Neural cell (in vitro differentiated cells): ENCODE results near the gene TRIM37. TPM values are rescaled to one million over a fixed set of nuclear protein-coding genes. Genes with fewer than 3 reads are reported as not detected.

Experiments used
- H2AFZ ChIP-seq: fragments of 200-600, 300-800 bp; sonication (generic), shearing (Covaris generic); 2 replicates; pipeline ENCODE4 v1.6.0; 2014; ENCODE audit warnings: low read depth, mild to moderate bottlenecking, antibody characterized with exemption, low read length, moderate library complexity
- H3F3A ChIP-seq: fragments of 200-600 bp; shearing (Covaris generic); 2 replicates; pipeline ENCODE4 v1.6.1; 2016; ENCODE audit warnings: mild to moderate bottlenecking, moderate library complexity, mixed read lengths, antibody characterized with exemption, low read length; ENCODE audit not compliant: insufficient read depth, poor library complexity, severe bottlenecking
- H3K27ac ChIP-seq: fragments of 200-600, 300-800 bp; sonication (generic), shearing (Covaris generic); 2 replicates; pipeline ENCODE4 v1.5.1; 2014; ENCODE audit warnings: mild to moderate bottlenecking, low read length, moderate library complexity
- H3K27me3 ChIP-seq: fragments of 300-800, 200-600 bp; sonication (generic), shearing (Covaris generic); 2 replicates; pipeline ENCODE4 v1.6.0; 2014; ENCODE audit warnings: mild to moderate bottlenecking, low read depth, low read length, moderate library complexity; ENCODE audit not compliant: insufficient read depth
- H3K36me3 ChIP-seq: fragments of 300-800, 200-600 bp; sonication (generic), shearing (Covaris generic); 2 replicates; pipeline ENCODE4 v1.5.1; 2014; ENCODE audit warnings: mild to moderate bottlenecking, antibody characterized with exemption, low read length, moderate library complexity; ENCODE audit not compliant: insufficient read depth
- H3K4me2 ChIP-seq: fragments of 300-800, 200-600 bp; sonication (generic), shearing (Covaris generic); 2 replicates; pipeline ENCODE4 v1.6.0; 2014; ENCODE audit warnings: mild to moderate bottlenecking, low read length
- H3K4me3 ChIP-seq: fragments of 300-800, 200-600 bp; sonication (generic), shearing (Covaris generic); 2 replicates; pipeline ENCODE4 v1.5.1; 2014; ENCODE audit warnings: mild to moderate bottlenecking, low read length, moderate library complexity
- H3K79me2 ChIP-seq: fragments of 200-600 bp; shearing (Covaris generic); replicated peaks from 2 replicates; pipeline ENCODE4 v1.6.0; 2014; ENCODE audit warnings: mild to moderate bottlenecking, low read length, moderate library complexity; ENCODE audit not compliant: insufficient read depth
- H3K9ac ChIP-seq: fragments of 300-800, 200-600 bp; sonication (generic), shearing (Covaris generic); 2 replicates; pipeline ENCODE4 v1.6.1; 2016; ENCODE audit warnings: mild to moderate bottlenecking, low read length, mixed read lengths
- H3K9me2 ChIP-seq: fragments of 200-600 bp; shearing (Covaris generic); 2 replicates; pipeline ENCODE4 v1.6.1; 2016; ENCODE audit warnings: mild to moderate bottlenecking, low read length, mixed read lengths; ENCODE audit not compliant: insufficient read depth
- H3K9me3 ChIP-seq: fragments of 200-600, 300-800 bp; sonication (generic), shearing (Covaris generic); 2 replicates; pipeline ENCODE4 v1.6.1; 2016; ENCODE audit warnings: mild to moderate bottlenecking, mixed run types, low read length, moderate library complexity, mixed read lengths
- H4K20me1 ChIP-seq: fragments of 200-600 bp; shearing (Covaris generic); 2 replicates; pipeline ENCODE4 v1.6.1; 2016; ENCODE audit warnings: mild to moderate bottlenecking, mixed run types; ENCODE audit not compliant: insufficient read depth
- EP300 ChIP-seq: fragments of 450-650 bp; conservative IDR thresholded peaks from 2 replicates; pipeline ENCODE4 v1.6.1; 2014; ENCODE audit warnings: antibody characterized with exemption, mild to moderate bottlenecking, moderate library complexity; ENCODE audit not compliant: poor library complexity, severe bottlenecking
- EZH2 ChIP-seq: fragments of 200-600, 300-800 bp; shearing (Covaris generic), sonication (generic); IDR thresholded peaks from 2 replicates; pipeline ENCODE4 v1.6.1; 2014; ENCODE audit warnings: antibody characterized with exemption, low read length, borderline replicate concordance, mild to moderate bottlenecking; ENCODE audit not compliant: insufficient read depth, poor library complexity, severe bottlenecking
- MXI1 ChIP-seq: fragments of 450-650 bp; conservative IDR thresholded peaks from 2 replicates; pipeline ENCODE4 v1.6.1; 2014; ENCODE audit warnings: antibody characterized with exemption, mild to moderate bottlenecking; ENCODE audit not compliant: poor library complexity, severe bottlenecking
- POLR2AphosphoS5 ChIP-seq: IDR thresholded peaks from 2 replicates; pipeline ENCODE4 v1.6.1; 2012
- RAD21 ChIP-seq: fragments of 450-650 bp; conservative IDR thresholded peaks from 2 replicates; pipeline ENCODE4 v1.6.1; 2014; ENCODE audit warnings: antibody characterized with exemption, mild to moderate bottlenecking, moderate library complexity
- SMC3 ChIP-seq: fragments of 450-650 bp; conservative IDR thresholded peaks from 2 replicates; pipeline ENCODE4 v1.6.1; 2014; ENCODE audit warnings: antibody characterized with exemption, mild to moderate bottlenecking, moderate library complexity; ENCODE audit not compliant: poor library complexity
- TAF1 ChIP-seq: IDR thresholded peaks from 2 replicates; pipeline ENCODE4 v1.6.1; 2012; ENCODE audit warnings: low read depth
- polyA plus RNA-seq: library from polyadenylated mRNA; depleted of rRNA; stranded (reverse); fragments of >200 nt; gene quantifications from 2 replicates; pipeline ENCODE4 v1.2.3, GENCODE V29; 2014
- TF ChIP-seq, protein P1 (sequence below): IDR thresholded peaks from 2 replicates; pipeline ENCODE4 v1.6.1; 2012; ENCODE audit warnings: borderline replicate concordance
- TF ChIP-seq, protein P2 (sequence below): fragments of 450-650 bp; IDR thresholded peaks from 2 replicates; pipeline ENCODE4 v1.5.1; 2014; ENCODE audit warnings: antibody characterized with exemption, mild to moderate bottlenecking, moderate library complexity; ENCODE audit not compliant: poor library complexity, severe bottlenecking

TRIM37 gene
- polyA plus RNA-seq, 1 donor from 2014 or later, result 65.2 TPM

DNA sequence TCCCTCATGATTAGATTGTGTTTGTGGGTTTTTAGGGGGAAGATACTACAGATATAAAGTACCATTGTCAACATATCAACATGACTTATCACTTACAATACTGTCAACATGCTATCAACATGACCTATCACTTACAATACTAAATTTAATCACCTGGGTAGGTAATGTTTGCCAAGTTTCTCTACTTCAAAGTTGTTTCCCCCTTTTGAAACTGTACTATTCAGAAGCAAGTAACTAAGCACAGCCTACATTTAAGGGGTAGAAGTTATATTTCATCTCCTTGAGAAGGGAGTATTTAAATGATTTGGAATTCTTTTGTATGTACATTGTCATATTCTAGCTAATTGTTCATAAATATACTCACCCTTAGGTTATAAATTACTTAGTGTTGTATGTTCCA lies 68.7 kb downstream of the TRIM37 start:
- Histone ChIP-seq H2AFZ (no peak overlapping the region), H3K27me3 (no peaks in the 10 kb centered on the region), H3K4me2 (no peak overlapping the region), H3K79me2 (no peaks in the 10 kb centered on the region), H3K27ac (no peak overlapping the region), H4K20me1 (no peaks in the 10 kb centered on the region), H3F3A (no peaks in the 10 kb centered on the region), H3K9me3 (no peaks in the 10 kb centered on the region), H3K36me3 (peaks cover 5% of the 10 kb centered on the region), H3K9me2 (no peaks in the 10 kb centered on the region), H3K4me3 (no peak overlapping the region), H3K9ac (no peak overlapping the region)
- TF ChIP-seq SMC3, result no peak
- TF ChIP-seq, protein P1, sequence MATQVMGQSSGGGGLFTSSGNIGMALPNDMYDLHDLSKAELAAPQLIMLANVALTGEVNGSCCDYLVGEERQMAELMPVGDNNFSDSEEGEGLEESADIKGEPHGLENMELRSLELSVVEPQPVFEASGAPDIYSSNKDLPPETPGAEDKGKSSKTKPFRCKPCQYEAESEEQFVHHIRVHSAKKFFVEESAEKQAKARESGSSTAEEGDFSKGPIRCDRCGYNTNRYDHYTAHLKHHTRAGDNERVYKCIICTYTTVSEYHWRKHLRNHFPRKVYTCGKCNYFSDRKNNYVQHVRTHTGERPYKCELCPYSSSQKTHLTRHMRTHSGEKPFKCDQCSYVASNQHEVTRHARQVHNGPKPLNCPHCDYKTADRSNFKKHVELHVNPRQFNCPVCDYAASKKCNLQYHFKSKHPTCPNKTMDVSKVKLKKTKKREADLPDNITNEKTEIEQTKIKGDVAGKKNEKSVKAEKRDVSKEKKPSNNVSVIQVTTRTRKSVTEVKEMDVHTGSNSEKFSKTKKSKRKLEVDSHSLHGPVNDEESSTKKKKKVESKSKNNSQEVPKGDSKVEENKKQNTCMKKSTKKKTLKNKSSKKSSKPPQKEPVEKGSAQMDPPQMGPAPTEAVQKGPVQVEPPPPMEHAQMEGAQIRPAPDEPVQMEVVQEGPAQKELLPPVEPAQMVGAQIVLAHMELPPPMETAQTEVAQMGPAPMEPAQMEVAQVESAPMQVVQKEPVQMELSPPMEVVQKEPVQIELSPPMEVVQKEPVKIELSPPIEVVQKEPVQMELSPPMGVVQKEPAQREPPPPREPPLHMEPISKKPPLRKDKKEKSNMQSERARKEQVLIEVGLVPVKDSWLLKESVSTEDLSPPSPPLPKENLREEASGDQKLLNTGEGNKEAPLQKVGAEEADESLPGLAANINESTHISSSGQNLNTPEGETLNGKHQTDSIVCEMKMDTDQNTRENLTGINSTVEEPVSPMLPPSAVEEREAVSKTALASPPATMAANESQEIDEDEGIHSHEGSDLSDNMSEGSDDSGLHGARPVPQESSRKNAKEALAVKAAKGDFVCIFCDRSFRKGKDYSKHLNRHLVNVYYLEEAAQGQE, result no peak
- TF ChIP-seq EP300, result no peak
- no peak for TF ChIP-seq MXI1
- TF ChIP-seq TAF1, result no peak
- TF ChIP-seq, protein P2, sequence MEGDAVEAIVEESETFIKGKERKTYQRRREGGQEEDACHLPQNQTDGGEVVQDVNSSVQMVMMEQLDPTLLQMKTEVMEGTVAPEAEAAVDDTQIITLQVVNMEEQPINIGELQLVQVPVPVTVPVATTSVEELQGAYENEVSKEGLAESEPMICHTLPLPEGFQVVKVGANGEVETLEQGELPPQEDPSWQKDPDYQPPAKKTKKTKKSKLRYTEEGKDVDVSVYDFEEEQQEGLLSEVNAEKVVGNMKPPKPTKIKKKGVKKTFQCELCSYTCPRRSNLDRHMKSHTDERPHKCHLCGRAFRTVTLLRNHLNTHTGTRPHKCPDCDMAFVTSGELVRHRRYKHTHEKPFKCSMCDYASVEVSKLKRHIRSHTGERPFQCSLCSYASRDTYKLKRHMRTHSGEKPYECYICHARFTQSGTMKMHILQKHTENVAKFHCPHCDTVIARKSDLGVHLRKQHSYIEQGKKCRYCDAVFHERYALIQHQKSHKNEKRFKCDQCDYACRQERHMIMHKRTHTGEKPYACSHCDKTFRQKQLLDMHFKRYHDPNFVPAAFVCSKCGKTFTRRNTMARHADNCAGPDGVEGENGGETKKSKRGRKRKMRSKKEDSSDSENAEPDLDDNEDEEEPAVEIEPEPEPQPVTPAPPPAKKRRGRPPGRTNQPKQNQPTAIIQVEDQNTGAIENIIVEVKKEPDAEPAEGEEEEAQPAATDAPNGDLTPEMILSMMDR, result no peak
- TF ChIP-seq RAD21, result no peak
- no peak for TF ChIP-seq POLR2AphosphoS5
- TF ChIP-seq EZH2, result no peak

DNA sequence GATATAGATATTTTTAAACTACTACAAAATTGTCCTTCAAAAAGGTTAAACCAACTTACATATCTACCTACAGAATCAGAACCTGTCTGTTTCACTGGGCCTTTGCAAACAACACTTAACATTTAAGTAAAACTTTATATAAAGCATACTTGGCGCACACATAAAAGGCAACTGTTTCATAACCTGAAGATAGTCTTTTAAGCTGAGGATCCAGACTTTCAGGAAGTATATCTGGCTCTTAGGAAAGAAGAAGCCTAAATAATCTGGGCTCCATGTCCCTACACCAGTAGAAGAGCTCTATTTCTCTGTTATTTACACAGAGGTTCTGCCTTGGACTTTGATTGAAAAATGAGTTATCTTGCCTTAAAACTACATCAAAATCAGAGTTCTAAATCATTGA lies 75.9 kb downstream of the TRIM37 start:
- H3K4me2 ChIP-seq, result no peak overlapping the region
- no peaks in the 10 kb centered on the region for H4K20me1 ChIP-seq
- no peaks in the 10 kb centered on the region for H3K9me3 ChIP-seq
- no peak overlapping the region for H3K4me3 ChIP-seq
- no peak overlapping the region for H2AFZ ChIP-seq
- TF ChIP-seq EP300, result no peak
- TF ChIP-seq TAF1, result no peak
- TF ChIP-seq MXI1, result no peak
- TF ChIP-seq POLR2AphosphoS5, result no peak
- TF ChIP-seq EZH2, result no peak
- TF ChIP-seq, protein P1, result no peak
- TF ChIP-seq, protein P2, result no peak
- no peak for TF ChIP-seq RAD21
- no peak for TF ChIP-seq SMC3
- no peaks in the 10 kb centered on the region for H3K9me2 ChIP-seq
- no peak overlapping the region for H3K27ac ChIP-seq
- no peak overlapping the region for H3K9ac ChIP-seq
- H3K79me2 ChIP-seq, result no peaks in the 10 kb centered on the region
- no peaks in the 10 kb centered on the region for H3F3A ChIP-seq
- H3K36me3 ChIP-seq, result peaks cover under 1% of the 10 kb centered on the region
- H3K27me3 ChIP-seq, result no peaks in the 10 kb centered on the region
